ENCODE data around the gene VIPR2.
"Not testable (repeated sequence)": the region's sequence is repeated elsewhere in the genome, so short reads cannot be mapped to it uniquely, and the experiment has no call there.

VIPR2 gene

DNA sequence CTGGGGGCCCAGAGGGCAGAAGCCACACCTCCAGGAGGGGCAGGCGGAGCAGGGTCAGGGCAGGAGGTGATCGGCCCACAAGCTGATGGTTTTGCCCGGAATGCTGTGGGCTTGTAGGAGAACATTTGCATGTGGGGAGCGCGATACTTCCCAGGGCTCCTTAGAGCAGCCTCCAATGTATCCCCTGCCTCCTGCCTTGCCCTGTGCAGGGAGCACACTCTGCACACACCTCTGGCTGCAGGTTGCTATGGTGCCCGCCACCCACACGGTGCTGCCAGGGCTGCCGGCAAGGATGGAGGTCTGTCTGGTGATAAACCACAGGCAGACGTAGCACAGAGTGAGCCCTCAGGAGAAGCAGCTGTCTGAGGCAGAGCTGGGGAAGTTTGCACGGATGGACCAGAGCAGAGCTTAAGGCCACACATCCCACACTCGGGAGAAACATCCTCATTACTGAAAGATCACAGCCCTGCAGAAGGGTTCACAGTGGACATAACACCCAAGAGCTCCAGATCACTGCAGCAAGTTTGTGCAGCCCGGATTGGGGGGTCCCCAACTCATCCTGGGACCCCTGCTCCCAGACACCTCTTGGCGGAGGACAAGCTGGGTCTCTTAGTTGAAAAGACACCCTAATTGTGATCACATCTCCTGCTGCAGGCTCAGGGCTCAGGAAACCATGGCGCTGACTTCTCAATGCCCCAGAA, 41.8 kb downstream of the VIPR2 start:
- no peak for DNase-seq

DNA sequence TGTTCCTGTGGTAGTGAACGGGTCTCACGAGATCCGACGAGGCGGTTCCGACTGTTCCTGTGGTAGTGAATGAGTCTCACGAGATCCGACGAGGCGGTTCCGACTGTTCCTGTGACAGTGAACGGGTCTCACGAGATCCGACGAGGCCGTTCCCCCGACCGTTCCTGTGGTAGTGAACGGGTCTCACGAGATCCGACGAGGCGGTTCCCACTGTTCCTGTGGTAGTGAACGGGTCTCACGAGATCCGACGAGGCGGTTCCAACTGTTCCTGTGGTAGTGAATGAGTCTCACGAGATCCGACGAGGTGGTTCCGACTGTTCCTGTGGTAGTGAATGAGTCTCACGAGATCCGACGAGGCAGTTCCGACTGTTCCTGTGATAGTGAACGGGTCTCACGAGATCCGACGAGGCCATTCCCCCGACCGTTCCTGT, 43.0 kb downstream of the VIPR2 start:
- DNase-seq = not testable (repeated sequence)

DNA sequence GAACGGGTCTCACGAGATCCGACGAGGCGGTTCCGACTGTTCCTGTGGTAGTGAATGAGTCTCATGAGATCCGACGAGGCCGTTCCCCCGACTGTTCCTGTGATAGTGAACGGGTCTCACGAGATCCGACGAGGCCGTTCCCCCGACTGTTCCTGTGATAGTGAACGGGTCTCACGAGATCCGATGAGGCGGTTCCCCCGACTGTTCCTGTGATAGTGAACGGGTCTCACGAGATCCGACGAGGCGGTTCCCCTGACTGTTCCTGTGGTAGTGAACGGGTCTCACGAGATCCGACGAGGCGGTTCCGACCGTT, 43.6 kb downstream of the VIPR2 start:
- DNase-seq = not testable (repeated sequence)

DNA sequence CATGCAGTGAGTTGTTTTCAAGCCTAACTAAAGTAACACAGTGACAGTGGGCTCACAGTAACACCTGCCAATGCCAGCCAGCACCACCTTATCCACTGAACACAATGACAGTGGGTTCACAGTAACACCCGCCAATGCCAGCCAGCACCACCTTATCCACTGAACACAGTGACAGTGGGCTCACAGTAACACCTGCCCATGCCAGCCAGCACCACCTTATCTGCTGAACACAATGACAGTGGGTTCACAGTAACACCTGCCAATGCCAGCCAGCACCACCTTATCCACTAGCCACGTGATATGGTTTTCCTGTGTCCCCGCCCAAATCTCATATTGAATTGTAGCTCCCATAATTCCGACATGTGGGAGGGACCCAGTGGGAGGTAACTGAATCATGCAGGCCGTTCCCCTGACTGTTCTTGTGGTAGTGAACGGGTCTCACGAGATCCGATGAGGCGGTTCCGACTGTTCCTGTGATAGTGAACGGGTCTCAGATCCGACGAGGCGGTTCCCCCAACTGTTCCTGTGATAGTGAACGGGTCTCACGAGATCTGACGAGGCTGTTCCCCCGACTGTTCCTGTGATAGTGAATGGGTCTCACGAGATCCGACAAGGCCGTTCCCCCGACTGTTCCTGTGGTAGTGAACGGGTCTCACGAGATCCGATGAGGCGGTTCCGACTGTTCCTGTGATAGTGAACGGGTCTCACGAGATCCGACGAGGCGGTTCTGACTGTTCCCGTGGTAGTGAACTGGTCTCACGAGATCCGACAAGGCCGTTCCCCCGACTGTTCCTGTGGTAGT, 44.2 kb downstream of the VIPR2 start:
- not testable (repeated sequence) for DNase-seq

DNA sequence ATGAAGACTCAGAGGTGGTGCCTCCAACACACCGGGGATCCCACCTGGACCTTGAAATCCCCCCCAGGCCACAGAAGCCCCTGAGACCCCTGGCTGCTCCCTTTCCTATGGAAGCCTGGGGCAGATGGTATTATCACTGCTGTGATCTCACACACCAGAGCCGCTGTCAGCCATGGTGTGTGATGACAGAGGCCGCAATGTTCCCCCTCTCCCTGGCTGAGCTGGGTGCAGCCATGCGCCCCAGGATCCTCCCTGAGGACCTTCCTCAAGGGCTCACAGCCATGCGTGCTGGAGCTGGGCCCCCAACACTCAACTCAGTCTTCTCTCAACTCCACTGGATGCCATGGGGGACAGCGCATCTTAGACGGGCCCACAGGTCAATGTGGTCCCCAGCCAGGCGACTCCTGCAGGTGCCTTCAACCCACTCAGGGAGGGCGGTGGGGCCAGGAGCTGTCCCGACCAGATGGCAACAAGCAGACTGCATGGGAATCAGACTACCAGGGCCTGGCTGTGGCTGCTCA, 44.9 kb downstream of the VIPR2 start:
- DNase-seq = no peak

DNA sequence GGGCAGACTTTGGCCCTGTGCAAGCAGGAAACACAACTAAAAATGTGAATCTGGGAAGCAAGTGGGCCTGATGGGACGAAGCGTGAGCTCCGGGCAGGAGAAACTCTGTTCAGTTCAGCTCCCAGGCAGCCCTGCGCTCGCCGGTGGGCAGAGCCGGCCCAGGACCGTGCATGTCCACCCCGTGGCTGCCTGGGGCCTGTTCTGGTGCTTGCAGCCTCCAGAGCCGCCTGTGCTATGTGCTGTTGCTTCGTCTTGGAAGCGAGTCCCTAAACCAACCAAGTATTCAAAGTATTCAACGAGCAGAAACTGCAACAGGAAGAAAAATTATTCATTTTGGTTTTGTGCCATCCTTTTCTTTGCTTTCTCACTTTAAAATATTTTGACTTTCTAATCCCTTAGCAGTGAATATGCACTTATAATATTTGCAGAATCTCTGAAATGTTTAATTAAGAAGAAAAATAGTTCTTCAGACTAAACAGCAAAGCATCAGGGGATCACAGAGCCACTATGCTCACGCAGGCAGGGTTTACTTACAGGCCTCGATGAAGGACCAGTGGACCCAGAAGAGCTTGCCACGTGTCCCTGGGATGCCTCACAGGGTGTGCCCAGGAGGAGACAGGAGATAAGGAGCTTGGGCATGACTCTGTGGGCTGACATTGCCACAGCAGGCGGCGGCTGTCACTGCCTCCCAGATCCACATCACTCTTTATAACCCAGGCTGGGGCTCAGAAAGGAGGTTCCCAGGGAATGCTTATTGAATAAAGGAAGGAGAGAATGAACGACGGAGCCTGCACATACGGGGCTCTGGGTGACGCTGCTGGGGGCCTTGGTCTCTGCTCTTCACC, 45.6 kb downstream of the VIPR2 start:
- no peak for DNase-seq

DNA sequence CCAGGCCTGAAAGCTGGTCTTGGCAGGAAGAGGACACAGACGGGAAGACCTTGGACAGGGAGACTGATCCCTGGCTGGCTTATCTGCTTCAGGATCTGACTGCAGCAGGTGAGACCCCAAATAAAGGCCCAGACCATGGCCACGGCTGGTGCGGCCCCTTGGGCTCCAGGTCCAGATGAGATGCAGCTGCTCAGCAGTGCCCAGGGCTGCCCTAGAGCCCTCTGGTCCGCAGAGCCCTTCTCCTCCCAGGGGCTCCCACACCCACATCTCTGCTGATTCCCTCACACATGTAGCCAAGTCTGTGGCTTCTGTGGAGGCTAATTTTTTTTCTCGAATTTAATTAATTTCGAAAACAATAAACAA, 46.3 kb downstream of the VIPR2 start:
- DNase-seq = no peak

DNA sequence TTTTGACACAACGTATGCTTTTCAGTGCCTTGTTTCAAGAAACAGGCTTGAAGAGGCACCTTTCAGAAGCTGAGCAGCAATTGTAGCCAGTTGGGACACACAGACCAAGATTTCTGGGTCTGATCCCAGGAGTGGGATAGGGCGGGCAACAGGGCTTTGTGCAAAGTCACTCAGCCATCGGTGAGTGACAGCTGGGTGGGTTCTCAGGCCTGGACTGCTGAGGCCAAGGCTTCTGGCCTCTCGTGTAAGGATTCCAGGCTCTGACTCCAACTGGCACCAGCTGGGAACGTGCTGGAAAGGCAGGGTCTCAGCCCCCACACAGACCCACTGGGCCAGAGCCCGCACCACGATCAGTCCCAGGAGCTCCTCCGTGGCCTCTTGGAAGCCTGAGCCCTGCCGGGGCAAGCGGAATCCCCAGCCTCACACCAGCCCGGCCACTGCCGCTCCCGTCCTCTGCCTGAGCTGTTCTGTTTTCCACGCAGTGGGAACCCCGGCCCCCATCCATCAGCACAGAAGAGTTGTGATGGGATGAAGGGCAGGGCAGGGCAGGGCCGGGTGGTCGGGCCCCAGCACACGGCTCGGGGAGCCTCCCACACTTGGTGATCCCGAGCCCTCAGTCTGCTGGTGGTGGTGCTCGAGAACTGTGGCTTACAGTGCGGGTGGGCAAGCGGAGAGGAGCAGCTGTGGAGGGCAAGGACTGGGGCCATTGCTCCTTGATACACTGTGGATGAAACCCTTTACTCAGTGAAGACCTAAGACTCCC, 46.8 kb downstream of the VIPR2 start:
- no peak for DNase-seq

DNA sequence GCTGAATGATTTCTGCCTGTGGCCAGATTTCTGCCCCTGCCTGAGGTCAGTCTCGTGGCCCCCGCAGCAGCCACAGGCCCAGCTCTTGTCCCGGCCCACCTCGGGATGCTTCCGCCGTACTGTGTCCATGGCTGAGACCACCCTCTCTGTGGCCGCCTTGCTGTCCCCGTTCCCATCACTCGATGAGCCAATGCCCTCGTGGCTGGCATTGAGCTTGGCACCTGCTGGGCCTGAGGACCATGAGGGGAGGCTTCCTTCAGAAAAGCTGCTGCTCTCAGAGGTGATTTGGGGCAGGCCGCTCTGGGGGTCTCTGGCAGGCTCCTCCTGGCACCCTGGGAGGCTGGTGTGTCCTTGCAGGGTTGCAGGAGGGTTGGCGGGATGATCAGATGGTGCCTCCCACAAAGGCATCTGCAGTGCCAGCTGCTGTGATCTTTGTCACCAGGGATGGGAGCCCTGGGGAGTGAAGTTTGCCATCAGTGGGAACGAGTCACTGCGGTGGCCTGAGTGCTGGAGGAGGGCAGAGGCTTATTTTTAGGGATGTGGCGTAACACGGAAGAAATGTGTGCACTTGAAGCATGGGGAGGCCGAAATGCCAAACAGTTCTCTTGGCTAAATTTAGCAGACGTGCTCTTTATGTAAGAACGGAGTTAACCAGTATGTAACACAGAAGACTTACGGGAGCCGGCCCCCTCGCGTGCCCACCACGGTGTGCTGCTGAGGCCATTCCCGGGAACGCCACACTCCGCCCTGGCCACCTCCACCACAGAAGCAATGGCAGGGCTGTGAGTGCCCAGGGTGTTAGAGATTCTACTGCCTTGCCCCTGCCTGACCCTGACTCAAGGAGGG, 47.7 kb downstream of the VIPR2 start:
- DNase-seq = no peak

DNA sequence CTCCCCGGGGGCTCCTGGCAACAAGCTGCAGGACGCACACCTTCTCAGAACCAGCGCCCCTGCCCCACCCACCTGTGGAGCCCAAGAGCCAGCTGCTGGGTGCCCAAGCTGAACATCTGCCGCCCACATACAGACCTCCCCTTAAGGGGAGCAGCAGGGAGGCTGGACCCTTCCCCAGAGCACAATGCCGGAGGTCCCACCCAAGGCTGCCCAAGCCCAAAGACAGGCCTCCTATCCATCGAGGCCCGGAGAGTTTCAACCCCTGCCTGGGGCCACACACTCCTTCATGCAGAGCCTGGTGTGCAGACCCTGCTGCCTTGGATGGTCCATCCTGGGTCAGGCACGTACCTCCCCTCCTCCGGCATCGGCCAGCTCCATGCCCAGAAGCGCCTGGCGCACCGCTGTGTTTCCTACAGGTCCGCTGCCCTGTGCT, 48.7 kb downstream of the VIPR2 start:
- DNase-seq = no peak

DNA sequence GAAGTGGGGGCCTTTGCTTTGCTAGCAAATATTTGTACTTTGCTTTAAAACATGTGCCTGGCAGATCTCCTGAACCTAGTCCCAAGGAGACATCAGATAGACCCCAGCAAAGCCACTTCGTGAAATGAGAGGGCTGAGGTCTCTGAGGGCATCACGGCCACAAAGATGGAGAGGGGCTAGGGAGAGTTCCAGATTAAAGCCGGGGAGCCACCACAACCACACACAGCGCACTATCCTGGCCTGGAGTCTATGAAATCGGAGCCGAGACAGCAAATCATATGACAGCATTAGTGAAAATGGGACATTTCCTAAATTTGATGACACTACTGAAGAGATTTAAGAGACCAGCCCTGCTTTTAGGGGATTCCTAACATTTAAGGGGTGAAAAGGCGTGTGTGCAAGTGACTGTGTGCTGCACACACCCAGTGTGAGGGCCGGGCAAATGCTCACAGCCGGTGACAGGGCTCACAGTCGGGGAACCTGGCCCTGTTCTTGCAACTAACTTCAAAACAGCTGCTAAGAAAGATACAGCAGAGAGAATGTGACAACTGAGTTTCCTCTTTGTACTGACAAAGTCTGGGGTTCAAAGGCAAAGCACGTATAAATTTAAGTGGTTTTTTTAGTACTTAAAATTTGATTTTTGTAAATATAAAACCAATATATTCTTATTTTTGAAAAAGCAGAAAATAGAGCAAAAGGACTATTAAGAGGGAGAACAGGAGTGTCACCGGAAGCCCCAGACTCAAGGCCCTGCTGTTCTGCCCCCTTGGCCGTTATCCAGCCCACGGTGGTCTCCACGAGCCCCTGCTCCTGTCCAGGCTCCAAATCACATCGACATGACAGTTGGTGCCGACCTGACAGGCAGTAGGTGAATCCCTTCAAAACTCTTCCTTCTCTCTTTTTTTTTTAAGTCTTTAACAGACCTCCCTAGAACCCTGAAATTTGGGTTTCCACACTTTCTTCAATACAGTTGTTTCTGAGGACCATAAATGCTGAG, 49.5 kb downstream of the VIPR2 start:
- no peak for DNase-seq

DNA sequence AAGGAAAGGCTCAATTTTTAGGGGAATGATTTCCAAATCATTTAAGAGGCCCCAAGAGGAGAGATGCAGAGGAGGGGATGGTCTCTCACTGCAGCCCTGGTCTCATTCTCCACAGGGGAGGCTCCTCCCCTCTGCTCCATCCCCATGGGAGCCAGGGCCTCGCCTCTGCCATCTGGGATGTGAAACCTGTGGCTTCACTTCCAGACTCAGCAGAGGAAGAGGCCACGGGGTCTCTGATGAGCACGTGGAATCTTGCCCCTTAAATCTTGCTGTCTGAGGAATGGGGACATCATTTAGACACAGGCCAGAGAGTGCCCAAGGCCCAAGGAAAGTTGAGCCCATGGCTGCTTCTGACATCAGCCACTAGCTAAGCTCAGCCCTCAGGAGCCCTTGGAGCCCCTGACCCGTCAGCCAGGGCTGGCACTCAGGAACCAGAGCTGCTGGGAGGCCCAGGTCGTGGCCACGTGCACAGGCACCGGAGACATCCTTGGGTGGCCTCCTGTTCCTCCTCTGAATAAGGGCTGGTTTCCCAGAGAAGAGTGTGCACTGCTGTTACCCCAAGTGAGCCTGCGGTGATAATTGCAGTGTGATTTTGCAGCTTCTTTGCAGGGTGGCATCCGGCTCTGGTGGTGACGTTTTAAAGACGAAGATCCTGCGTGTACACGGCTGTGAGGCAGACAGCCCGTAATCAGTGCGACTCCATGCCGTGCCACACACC, 50.5 kb downstream of the VIPR2 start:
- no peak for DNase-seq

DNA sequence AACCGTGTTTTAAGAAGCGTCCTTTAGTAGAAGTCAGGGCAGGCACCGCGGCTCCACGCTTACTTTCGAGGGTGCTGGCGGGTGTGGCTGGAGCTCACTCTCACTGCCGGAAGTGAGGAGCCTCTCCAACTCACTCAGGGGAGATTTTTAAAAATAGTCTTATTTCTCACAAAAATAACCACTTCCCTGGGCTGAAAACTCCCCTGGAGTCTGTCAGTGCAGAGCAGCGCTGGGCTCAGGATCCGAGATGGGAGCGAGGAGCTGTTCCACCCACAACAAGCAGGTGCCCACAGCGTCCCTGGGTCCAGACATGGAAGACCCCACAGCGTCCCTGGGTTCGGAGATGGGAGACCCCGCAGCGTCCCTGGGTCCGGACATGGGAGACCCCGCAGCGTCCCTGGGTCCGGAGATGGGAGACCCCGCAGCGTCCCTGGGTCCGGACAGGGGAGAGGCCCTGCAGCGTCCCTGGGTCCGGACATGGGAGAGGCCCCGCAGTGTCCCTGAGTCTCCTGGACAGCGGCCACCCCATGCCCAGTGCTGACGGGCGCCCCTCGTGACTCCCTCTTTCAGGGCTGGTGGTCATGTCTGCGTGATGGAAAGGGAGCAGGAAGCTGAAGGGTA, 51.2 kb downstream of the VIPR2 start:
- no peak for DNase-seq

DNA sequence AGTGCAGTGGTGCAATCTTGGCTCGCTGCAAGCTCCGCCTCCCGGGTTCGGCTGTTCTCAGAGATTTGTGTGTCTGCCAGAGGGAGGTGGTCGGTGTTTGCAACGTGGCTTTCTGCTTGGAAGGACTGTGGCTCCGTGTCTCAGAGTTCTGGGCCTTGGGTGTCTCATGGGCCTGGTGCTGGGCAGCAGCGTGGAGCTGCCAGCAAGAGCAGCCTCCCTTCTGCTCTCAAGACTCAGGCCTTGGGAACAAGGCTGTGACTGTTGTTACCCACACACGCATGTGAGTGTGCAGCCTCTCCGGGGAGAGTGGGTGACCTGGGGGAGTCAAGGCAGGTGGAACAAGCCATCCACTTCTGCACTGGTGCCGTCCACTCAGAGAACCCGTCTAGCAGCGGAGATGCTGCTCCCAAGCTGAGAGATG, 52.0 kb downstream of the VIPR2 start:
- no peak for DNase-seq

DNA sequence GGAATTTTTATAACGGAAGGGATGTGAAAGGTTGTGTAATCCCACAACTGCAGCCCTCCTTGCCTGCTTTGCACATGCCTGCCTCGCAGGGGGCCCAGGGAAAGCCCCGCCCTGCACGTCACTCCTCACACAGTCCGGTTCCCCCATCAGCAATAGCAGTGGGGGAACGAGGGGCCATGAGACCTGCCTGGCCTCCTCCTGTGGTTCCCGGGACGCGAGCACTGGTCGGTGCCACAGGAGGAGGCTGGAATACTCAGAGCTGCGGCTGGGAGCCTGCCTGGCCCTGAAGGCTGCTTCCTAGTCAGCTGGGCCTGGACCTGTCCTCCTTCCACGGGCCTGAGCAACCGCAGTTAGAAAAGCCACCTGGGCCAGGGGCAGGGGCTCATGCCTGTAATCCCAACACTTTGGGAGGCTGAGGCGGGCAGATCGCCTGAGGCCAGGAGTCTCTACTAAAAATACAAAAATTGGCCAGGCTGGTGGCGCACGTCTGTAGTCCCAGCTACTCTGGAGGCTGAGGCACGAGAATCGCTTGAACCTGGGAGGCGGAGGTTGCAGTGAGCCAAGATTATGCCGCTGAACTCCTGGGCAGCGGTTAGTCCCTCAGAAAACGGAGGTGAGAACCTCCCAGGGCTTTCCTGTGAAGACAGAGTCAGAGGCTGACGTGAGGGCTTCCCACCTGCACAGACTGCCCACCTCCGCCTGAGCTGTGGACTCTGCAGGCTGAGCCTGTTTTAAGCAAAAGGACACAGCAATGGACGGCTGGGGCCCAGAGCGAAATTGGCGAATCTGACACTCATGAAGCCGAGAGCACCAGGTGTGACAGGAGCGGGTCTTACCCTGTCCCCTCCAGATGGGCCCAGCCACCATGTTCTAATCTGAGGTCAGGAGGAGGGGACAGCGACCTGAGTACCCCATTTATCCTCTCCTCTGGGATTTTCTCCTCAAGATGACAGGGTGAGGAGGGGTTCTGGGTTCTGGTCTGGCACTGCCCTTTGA, 52.9 kb downstream of the VIPR2 start:
- no peak for DNase-seq

DNA sequence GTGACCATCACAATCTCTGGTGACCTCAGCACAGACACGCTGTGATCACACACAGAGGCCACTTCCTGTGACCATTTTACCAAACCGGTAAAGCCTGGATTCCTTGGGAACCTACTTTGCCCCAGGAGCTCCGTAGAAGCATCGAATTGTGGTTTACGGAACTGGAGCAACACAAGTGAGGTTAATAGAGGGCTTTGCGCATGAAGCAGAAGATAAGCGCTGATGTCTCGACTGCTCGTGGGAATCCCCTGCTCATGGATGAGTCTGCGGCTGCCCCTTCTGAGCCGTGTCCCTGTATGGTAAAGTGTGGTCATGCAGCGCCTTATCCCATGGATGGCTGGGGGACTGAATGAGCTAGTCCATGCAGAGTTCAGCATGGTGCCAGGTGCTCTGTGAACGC, 53.6 kb downstream of the VIPR2 start:
- no peak for DNase-seq

DNA sequence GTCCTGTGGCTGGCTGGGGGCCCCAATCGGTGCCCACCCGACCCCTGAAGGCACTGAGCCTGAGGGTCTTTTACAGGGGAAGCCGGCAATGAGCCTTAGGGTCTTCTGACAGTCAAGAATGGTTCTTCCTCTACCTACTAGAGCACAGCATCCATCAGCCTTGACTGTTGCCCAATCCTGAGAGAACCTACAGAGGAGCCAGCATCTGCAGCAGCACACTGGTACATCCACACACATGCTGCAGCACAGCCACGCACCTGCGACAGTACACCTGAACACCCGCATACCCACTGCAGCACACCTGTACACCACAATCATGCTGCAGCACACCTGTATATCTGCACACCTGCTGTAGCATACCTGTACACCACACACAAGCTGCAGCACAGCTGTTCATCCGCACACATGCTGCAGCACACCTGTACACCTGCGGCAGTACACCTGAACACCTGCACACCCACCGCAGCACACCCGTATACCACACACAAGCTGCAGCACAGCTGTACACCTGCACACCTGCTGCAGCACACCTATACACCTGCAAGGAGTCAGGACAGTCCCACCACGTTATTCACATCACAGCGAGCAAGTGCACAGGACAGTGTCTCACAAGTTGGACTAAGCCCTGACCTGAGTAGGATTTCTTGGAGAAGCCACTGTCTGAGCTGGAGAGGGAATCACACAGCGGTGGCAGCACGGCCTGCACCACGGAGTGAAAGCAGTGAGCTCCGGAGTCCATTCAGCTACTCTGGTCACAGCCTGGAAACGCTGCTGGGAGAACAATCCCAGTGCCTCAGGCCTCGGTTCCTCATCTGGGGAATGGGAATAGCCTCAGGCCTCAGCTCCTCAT, 56.4 kb downstream of the VIPR2 start:
- DNase-seq = no peak

Data from stimulated activated naive CD4-positive, alpha-beta T cell treated with Interleukin-2 at 50 U/mL for 16 hours (primary cell).